Chondrocyte (in vitro differentiated cells): ENCODE data around the gene RBMS2. TPM values are rescaled to one million over a fixed set of nuclear protein-coding genes. Genes with fewer than 3 reads are reported as not detected.
A peak's percentile ranks its signal among the peaks of the same experiment; 100 is the strongest.

ENCODE experiments used
- DNase-seq: peaks from one replicate; pipeline ENCODE4 v3.0.0; 2021; ENCODE audit warnings: mixed read lengths, low spot score
- H3K27ac Mint-ChIP-seq: one replicate; pipeline ENCODE4 v1.8.0; 2021; ENCODE audit warnings: mild to moderate bottlenecking, moderate library complexity, mixed read lengths; ENCODE audit not compliant: unreplicated experiment
- H3K27me3 Mint-ChIP-seq: 2 replicates; pipeline ENCODE4 v1.8.0; 2021; ENCODE audit warnings: low read depth, mixed read lengths
- H3K36me3 Mint-ChIP-seq: 2 replicates; pipeline ENCODE4 v1.8.0; 2021; ENCODE audit warnings: low read depth, mixed read lengths
- H3K4me1 Mint-ChIP-seq: 2 replicates; pipeline ENCODE4 v1.8.0; 2021; ENCODE audit warnings: low read depth, mild to moderate bottlenecking, mixed read lengths
- H3K4me3 Mint-ChIP-seq: one replicate; pipeline ENCODE4 v1.8.0; 2021; ENCODE audit warnings: mild to moderate bottlenecking, moderate library complexity, mixed read lengths; ENCODE audit not compliant: unreplicated experiment
- H3K9me3 Mint-ChIP-seq: 2 replicates; pipeline ENCODE4 v1.8.0; 2021; ENCODE audit warnings: low read depth, mixed read lengths
- CTCF ChIP-seq: fragments of 200-600 bp; sonication (generic); IDR thresholded peaks from 2 replicates; pipeline ENCODE4 v1.5.0; 2021; ENCODE audit warnings: antibody characterized with exemption, mild to moderate bottlenecking, moderate library complexity
- total RNA-seq: library from RNA; stranded (reverse); gene quantifications from 3 replicates; pipeline ENCODE4 v1.2.1, GENCODE V29; 2021

The RBMS2 gene
- total RNA-seq, 1 donor from 2014 or later = 65.3 TPM

GRCh38 chr12:56530390-56531055 lies 8.9 kb downstream of the RBMS2 start:
- no peak for TF ChIP-seq CTCF
- H3K27ac Mint-ChIP-seq = no peak overlapping the region
- no peaks in the 10 kb centered on the region for H3K9me3 Mint-ChIP-seq
- no peak overlapping the region for H3K4me3 Mint-ChIP-seq
- DNase-seq = no peak
- peaks cover 42% of the 10 kb centered on the region for H3K4me1 Mint-ChIP-seq
- H3K27me3 Mint-ChIP-seq = no peaks in the 10 kb centered on the region
- H3K36me3 Mint-ChIP-seq = peaks cover 3% of the 10 kb centered on the region

DNA sequence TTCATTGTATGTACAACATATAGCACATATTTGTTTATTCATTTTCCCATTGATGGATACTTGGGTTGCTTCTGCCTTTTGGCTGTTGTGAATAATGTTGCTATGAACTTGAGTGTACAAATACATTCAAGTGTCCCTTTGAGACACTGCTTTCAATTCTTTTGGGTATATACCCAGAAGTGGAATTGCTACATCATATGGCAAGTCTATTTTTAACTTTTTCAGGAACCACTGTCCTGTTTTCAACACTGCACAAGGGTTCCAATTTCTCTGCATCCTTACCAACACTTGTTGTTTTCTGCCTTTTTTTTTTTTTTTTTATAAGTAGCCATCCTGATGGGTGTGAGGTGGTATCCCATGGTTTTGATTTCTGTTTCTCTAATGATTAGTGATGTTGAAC lies 15.9 kb downstream of the RBMS2 start:
- no peak for TF ChIP-seq CTCF

DNA sequence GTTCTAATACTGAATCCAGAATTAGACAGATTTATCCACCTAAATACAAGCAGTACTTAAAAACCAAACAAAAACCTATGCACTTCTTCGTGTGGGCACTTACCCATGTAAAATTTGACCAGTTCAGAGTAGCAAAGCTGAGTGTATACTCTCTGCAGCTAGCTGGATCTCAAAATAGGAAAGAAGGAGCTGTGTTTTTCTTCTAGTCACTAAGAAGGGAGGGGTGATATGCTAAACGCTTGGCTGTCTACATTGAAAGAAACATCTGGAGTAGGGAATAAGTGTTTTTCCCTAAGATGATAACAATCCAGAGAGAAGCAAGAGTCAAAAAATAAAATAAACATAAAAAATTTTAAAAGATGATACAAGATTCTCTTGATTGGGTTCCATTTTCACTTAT lies 20.0 kb downstream of the RBMS2 start:
- Mint-ChIP-seq H3K36me3 (no peaks in the 10 kb centered on the region), H3K4me3 (no peak overlapping the region), H3K4me1 (peaks cover 12% of the 10 kb centered on the region), H3K27ac (no peak overlapping the region), H3K27me3 (no peaks in the 10 kb centered on the region), H3K9me3 (no peaks in the 10 kb centered on the region)
- TF ChIP-seq CTCF = no peak
- no peak for DNase-seq

More for the DNA sequence above, 15.9 kb downstream of the RBMS2 start:
- Mint-ChIP-seq H3K36me3 (peaks cover 2% of the 10 kb centered on the region), H3K27me3 (no peaks in the 10 kb centered on the region), H3K9me3 (no peaks in the 10 kb centered on the region), H3K27ac (peak overlapping the region; percentile 17), H3K4me3 (no peak overlapping the region), H3K4me1 (peaks cover 16% of the 10 kb centered on the region)
- DNase-seq = no peak

DNA sequence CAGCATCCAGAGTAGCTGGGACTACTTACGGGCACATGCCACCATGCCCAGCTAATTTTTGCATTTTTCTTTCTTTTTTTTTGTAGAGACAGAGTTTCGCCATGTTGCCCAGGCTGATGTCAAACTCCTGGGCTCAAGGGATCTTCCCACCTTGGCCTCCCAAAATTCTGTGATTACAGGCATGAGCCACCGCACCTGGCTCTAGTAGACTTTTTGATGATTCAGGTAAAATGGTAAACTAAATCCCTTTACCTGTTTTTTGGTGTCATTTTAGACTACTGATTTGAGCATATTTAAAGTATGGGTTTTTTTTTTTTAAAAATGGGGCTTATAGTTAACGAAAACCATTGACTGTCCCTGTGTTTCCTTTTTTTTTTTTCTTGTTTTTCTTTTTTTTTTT lies 20.5 kb downstream of the RBMS2 start:
- no peaks in the 10 kb centered on the region for H3K9me3 Mint-ChIP-seq
- no peak for DNase-seq
- TF ChIP-seq CTCF = no peak
- H3K27ac Mint-ChIP-seq = no peak overlapping the region
- no peaks in the 10 kb centered on the region for H3K36me3 Mint-ChIP-seq
- no peak overlapping the region for H3K4me3 Mint-ChIP-seq
- H3K4me1 Mint-ChIP-seq = peaks cover 9% of the 10 kb centered on the region
- H3K27me3 Mint-ChIP-seq = no peaks in the 10 kb centered on the region

- Mint-ChIP-seq H3K4me1 (peaks cover 3% of the 10 kb centered on the region), H3K27ac (no peak overlapping the region), H3K4me3 (no peak overlapping the region), H3K36me3 (no peaks in the 10 kb centered on the region), H3K27me3 (no peaks in the 10 kb centered on the region), H3K9me3 (no peaks in the 10 kb centered on the region)
- TF ChIP-seq CTCF = no peak
- no peak for DNase-seq
These were observed 23.5 kb downstream of the RBMS2 start for GRCh38 chr12:56545023-56545604.
